Activated CD4-positive, alpha-beta T cell treated with anti-CD3 and anti-CD28 coated beads for 36 hours (primary cell): ENCODE data around the gene RASA3. TPM values are rescaled to one million over a fixed set of nuclear protein-coding genes. Genes with fewer than 3 reads are reported as not detected.
A peak's percentile ranks its signal among the peaks of the same experiment; 100 is the strongest.
"Not testable (repeated sequence)": the region's sequence is repeated elsewhere in the genome, so short reads cannot be mapped to it uniquely, and the experiment has no call there.

ENCODE experiments used
- ATAC-seq: fragments of 200-7000 bp; cut with Tn5 transposase; one replicate; pipeline ENCODE4 v1.10.0; 2021; ENCODE audit warnings: mild to moderate bottlenecking, moderate library complexity
- CTCF ChIA-PET: fragments of 350-600 bp; sonication (Branson Sonifier 250); formaldehyde crosslinking; loops from one replicate; lab custom pipeline; 2021; ENCODE audit warnings: antibody characterized with exemption; lab: Charles Lee
- POLR2A ChIA-PET: fragments of 350-600 bp; sonication (Branson Sonifier 250); formaldehyde crosslinking; loops from one replicate; lab custom pipeline; 2021; ENCODE audit warnings: antibody characterized with exemption, inconsistent platforms; lab: Charles Lee
- DNase-seq: peaks from one replicate; pipeline ENCODE4 v3.0.0-alpha.2; 2020
- H3K27ac Mint-ChIP-seq: one replicate; pipeline ENCODE4 v1.8.0; 2021; ENCODE audit warnings: mixed read lengths
- H3K27me3 Mint-ChIP-seq: one replicate; pipeline ENCODE4 v1.8.0; 2021; ENCODE audit warnings: mixed read lengths
- H3K36me3 Mint-ChIP-seq: one replicate; pipeline ENCODE4 v1.8.0; 2021; ENCODE audit warnings: low read depth, mixed read lengths
- H3K4me1 Mint-ChIP-seq: one replicate; pipeline ENCODE4 v1.8.0; 2021; ENCODE audit warnings: mixed read lengths
- H3K4me3 Mint-ChIP-seq: one replicate; pipeline ENCODE4 v1.8.0; 2021; ENCODE audit warnings: mild to moderate bottlenecking, moderate library complexity, mixed read lengths
- H3K9me3 Mint-ChIP-seq: one replicate; pipeline ENCODE4 v1.8.0; 2021; ENCODE audit warnings: low read depth, mixed read lengths
- intact Hi-C, 2 experiments: fragments of 100-400 bp; cut with DNase I in 1 of 2; cut with micrococcal nuclease in 1 of 2; formaldehyde crosslinking; loops; one replicate each; pipeline versions ENCODE4 v1.14.2 to v1.15.1; 2022 to 2024; cut with DNase I, micrococcal nuclease
- total RNA-seq, 2 experiments: library from RNA; stranded (reverse); gene quantifications; one replicate each; pipeline ENCODE4 v1.2.3, GENCODE V29; 2021

Gene RASA3
- total RNA-seq: 10 to 100 TPM; 33.0 to 34.7 TPM

- ATAC-seq (peak; percentile 35), DNase-seq (peak; percentile 74)
- Mint-ChIP-seq H3K4me3 (peak within 1 kb of the TSS; percentile 100), H3K27me3 (no peaks in the 10 kb centered on the region), H3K9me3 (no peaks in the 10 kb centered on the region), H3K27ac (peak within 1 kb of the TSS; percentile 95), H3K4me1 (peaks cover 39% of the 10 kb centered on the region), H3K36me3 (peaks cover 14% of the 10 kb centered on the region)
- POLR2A ChIA-PET: no interaction called here
- CTCF ChIA-PET: interaction anchor here (1.3 kb wide), 1 partner anchor 20 kb away, joined by 4 read pairs; no protein-coding TSS in a partner anchor
- intact Hi-C loops: loop anchor here in 1 of 2 experiments (1.0 to 5.0 kb wide), 3 partner anchors 8 to 925 kb away; partner anchors contain the start of genes CUL4A, DCUN1D2 and PCID2
These were observed at the start of gene RASA3 for GRCh38 chr13:114132419-114133121. RASA3 (minus strand) TSS chr13:114132623; CDS start chr13:114132489, 134 bp downstream.

DNA sequence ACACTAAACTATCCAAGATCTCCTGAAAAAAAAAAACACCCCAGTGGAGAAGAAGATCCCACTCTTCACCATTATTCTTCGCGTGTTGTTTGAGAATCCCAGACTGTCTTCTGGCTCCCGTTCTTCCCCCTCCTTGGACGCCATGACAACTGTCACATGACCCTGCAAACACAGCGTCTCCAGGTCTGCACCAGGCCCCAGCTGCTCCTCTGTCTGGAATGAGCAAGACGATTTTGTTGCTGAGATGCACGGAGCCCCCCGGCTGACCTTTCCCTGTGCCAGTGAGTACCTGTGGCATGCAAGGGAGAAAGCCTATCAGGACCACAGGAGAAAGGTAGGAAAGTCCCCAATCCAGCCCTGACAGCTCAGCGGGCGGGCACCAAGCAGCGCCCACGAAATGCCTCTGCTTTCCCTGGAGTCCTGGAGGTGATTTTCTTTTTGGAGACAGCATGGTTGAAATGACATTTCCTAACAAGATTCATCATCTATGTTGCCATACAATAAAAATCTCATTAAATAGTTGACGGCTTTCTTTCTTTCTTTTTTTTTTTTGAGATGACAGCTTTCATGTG lies 46.8 kb upstream of the RASA3 start, which contains the start of gene CFAP97D2:
Gene CFAP97D2 (plus strand): TSS at position 171 of the 572 bp plus-strand sequence. CDS start 74 bp downstream, at position 245.
- intact Hi-C loops: no loop called here
- H3K36me3 Mint-ChIP-seq: no peaks in the 10 kb centered on the region
- CTCF ChIA-PET: no interaction called here
- no peak for ATAC-seq
- no peaks in the 10 kb centered on the region for H3K9me3 Mint-ChIP-seq
- DNase-seq: no peak
- H3K27me3 Mint-ChIP-seq: no peaks in the 10 kb centered on the region
- POLR2A ChIA-PET: interaction anchor here (0.5 to 0.6 kb wide), 2 partner anchors 265 to 447 kb away, joined by 3 read pairs; no protein-coding TSS in a partner anchor
- H3K27ac Mint-ChIP-seq: no peak within 1 kb of the TSS
- no peak within 1 kb of the TSS for H3K4me3 Mint-ChIP-seq
- H3K4me1 Mint-ChIP-seq: peaks cover 36% of the 10 kb centered on the region

GRCh38 chr13:114177245-114178010 lies 45.0 kb upstream of the RASA3 start:
- ChIA-PET CTCF (interaction anchor here (1.7 kb wide), 1 partner anchor 10 kb away, joined by 5 read pairs; no protein-coding TSS in a partner anchor), POLR2A (no interaction called here)
- no peak overlapping the region for H3K4me3 Mint-ChIP-seq
- no peak overlapping the region for H3K27ac Mint-ChIP-seq
- peaks cover 12% of the 10 kb centered on the region for H3K9me3 Mint-ChIP-seq
- ATAC-seq: no peak
- intact Hi-C loops: no loop called here
- H3K4me1 Mint-ChIP-seq: peaks cover 33% of the 10 kb centered on the region
- no peaks in the 10 kb centered on the region for H3K36me3 Mint-ChIP-seq
- DNase-seq: no peak
- no peaks in the 10 kb centered on the region for H3K27me3 Mint-ChIP-seq

- POLR2A ChIA-PET, H3K27ac Mint-ChIP-seq, H3K36me3 Mint-ChIP-seq, H3K27me3 Mint-ChIP-seq, H3K4me3 Mint-ChIP-seq, ATAC-seq, intact Hi-C loops, DNase-seq, CTCF ChIA-PET: not testable (repeated sequence)
- Mint-ChIP-seq H3K4me1 (peaks cover 33% of the 10 kb centered on the region), H3K9me3 (peaks cover 15% of the 10 kb centered on the region)
These were observed 44.0 kb upstream of the RASA3 start for GRCh38 chr13:114176359-114176902.

DNA sequence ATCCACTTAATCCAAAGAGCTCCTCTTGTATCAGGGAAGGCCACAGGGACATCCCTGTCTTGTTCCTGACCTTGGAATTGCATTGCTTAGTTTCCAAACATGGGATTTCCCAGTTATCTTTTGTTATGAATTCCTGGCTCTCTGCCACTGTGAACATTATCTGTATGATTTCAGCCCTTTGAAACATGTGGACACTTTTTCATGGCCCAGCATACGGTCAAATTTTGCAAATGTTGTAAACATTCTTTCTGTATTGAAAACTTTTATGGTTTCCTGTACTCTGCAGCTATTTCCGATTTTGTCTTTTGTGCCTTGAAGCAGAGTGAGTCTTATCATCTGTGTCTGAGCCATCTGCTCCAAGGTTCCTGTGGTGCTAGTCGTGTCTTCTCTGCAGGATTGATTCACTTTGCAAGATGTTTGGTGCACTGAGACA lies 42.1 kb upstream of the RASA3 start:
- ATAC-seq (no peak), DNase-seq (no peak)
- POLR2A ChIA-PET: no interaction called here
- intact Hi-C loops: no loop called here
- Mint-ChIP-seq H3K9me3 (peaks cover 15% of the 10 kb centered on the region), H3K27ac (no peak overlapping the region), H3K27me3 (no peaks in the 10 kb centered on the region), H3K4me3 (no peak overlapping the region), H3K4me1 (peaks cover 26% of the 10 kb centered on the region), H3K36me3 (peaks cover 2% of the 10 kb centered on the region)
- CTCF ChIA-PET: interaction anchor here (1.2 to 1.4 kb wide), 2 partner anchors 10 to 26 kb away, joined by 3 to 4 read pairs; no protein-coding TSS in a partner anchor

GRCh38 chr13:114173745-114174144 lies 41.3 kb upstream of the RASA3 start:
- Mint-ChIP-seq H3K4me1 (peaks cover 25% of the 10 kb centered on the region), H3K4me3 (no peak overlapping the region), H3K27me3 (no peaks in the 10 kb centered on the region), H3K9me3 (peaks cover 15% of the 10 kb centered on the region), H3K36me3 (peaks cover 2% of the 10 kb centered on the region), H3K27ac (no peak overlapping the region)
- POLR2A ChIA-PET: no interaction called here
- intact Hi-C loops: no loop called here
- CTCF ChIA-PET: interaction anchor here (0.6 to 1.4 kb wide), 3 partner anchors 10 to 32 kb away, joined by 3 to 4 read pairs (median 3); no protein-coding TSS in a partner anchor
- no peak for DNase-seq
- peak; percentile 49 for ATAC-seq

- no peaks in the 10 kb centered on the region for H3K27me3 Mint-ChIP-seq
- H3K4me3 Mint-ChIP-seq: no peak overlapping the region
- peaks cover 15% of the 10 kb centered on the region for H3K9me3 Mint-ChIP-seq
- peaks cover 21% of the 10 kb centered on the region for H3K4me1 Mint-ChIP-seq
- no peak overlapping the region for H3K27ac Mint-ChIP-seq
- DNase-seq (no peak), ATAC-seq (no peak)
- peaks cover 2% of the 10 kb centered on the region for H3K36me3 Mint-ChIP-seq
- ChIA-PET POLR2A (no interaction called here), CTCF (interaction anchor here (0.6 to 1.4 kb wide), 3 partner anchors 10 to 33 kb away, joined by 3 to 4 read pairs (median 3); no protein-coding TSS in a partner anchor)
- intact Hi-C loops: no loop called here
These were observed 40.8 kb upstream of the RASA3 start for GRCh38 chr13:114173272-114173671.

- intact Hi-C loops: no loop called here
- POLR2A ChIA-PET: no interaction called here
These were observed 35.5 kb upstream of the RASA3 start for GRCh38 chr13:114167885-114168284.

DNA sequence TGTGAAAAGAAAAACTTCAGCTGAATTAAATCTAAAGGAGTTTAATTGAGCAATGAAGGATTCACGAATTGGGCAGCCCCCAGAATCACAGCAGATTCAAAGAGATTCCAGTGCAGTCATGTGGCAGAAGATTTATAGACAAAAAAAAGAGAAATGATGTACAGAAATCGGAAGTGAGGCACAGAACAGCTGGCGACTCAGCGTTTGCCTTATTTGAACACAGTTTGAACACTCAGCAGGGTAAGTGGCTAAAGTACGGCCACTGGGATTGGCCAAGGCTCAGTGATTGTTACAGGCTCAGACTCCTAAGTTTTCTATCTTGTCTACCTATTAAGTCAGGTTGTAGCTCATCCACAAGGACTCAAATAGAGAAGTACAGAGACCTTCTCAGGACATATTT lies 35.0 kb upstream of the RASA3 start:
- Mint-ChIP-seq H3K27me3 (no peaks in the 10 kb centered on the region), H3K4me1 (peaks cover 47% of the 10 kb centered on the region), H3K9me3 (peaks cover 2% of the 10 kb centered on the region), H3K27ac (peak overlapping the region; percentile 56), H3K4me3 (no peak overlapping the region), H3K36me3 (peaks cover 2% of the 10 kb centered on the region)
- ChIA-PET POLR2A (no interaction called here), CTCF (interaction anchor here (0.8 to 1.5 kb wide), 3 partner anchors 15 to 33 kb away, joined by 3 to 7 read pairs (median 5); no protein-coding TSS in a partner anchor)
- DNase-seq (peak; percentile 48), ATAC-seq (peak; percentile 71)
- intact Hi-C loops: no loop called here

More at GRCh38 chr13:114167885-114168284, 35.5 kb upstream of the RASA3 start:
- H3K27me3 Mint-ChIP-seq: no peaks in the 10 kb centered on the region
- peaks cover 44% of the 10 kb centered on the region for H3K4me1 Mint-ChIP-seq
- no peak for ATAC-seq
- CTCF ChIA-PET: interaction anchor here (0.9 to 1.5 kb wide), 2 partner anchors 16 to 17 kb away, joined by 5 to 7 read pairs; no protein-coding TSS in a partner anchor
- H3K36me3 Mint-ChIP-seq: peaks cover 2% of the 10 kb centered on the region
- peaks cover 6% of the 10 kb centered on the region for H3K9me3 Mint-ChIP-seq
- no peak overlapping the region for H3K4me3 Mint-ChIP-seq
- H3K27ac Mint-ChIP-seq: peak overlapping the region; percentile 56
- DNase-seq: no peak

- H3K9me3 Mint-ChIP-seq: no peaks in the 10 kb centered on the region
- H3K27me3 Mint-ChIP-seq: no peaks in the 10 kb centered on the region
- ATAC-seq: no peak
- POLR2A ChIA-PET: interaction anchor here (0.5 kb wide), 1 partner anchor 39 kb away, joined by 3 read pairs; no protein-coding TSS in a partner anchor
- H3K4me1 Mint-ChIP-seq: peaks cover 56% of the 10 kb centered on the region
- peaks cover under 1% of the 10 kb centered on the region for H3K36me3 Mint-ChIP-seq
- intact Hi-C loops: no loop called here
- no peak overlapping the region for H3K4me3 Mint-ChIP-seq
- H3K27ac Mint-ChIP-seq: no peak overlapping the region
- no peak for DNase-seq
- CTCF ChIA-PET: interaction anchor here (0.8 to 1.5 kb wide), 6 partner anchors 14 to 74 kb away, joined by 3 to 7 read pairs (median 4); no protein-coding TSS in a partner anchor
These were observed 34.1 kb upstream of the RASA3 start for GRCh38 chr13:114166381-114167131.
